HEK293 (cell line): Measurements from ENCODE around the gene SYNJ2.

ENCODE experiments used
- ATF2 ChIP-seq: fragments of 450-650 bp; formaldehyde crosslinking; IDR thresholded peaks from 2 replicates; pipeline ENCODE4 v1.5.1; 2016; ENCODE audit warnings: missing biosample characterization, missing genetic modification characterization, low read depth
- CTCF ChIP-seq: fragments of 450-650 bp; formaldehyde crosslinking; IDR thresholded peaks from 2 replicates; pipeline ENCODE4 v1.5.1; 2016; ENCODE audit warnings: missing biosample characterization, missing genetic modification characterization
- KLF1 ChIP-seq: fragments of 450-650 bp; formaldehyde crosslinking; IDR thresholded peaks from 2 replicates; pipeline ENCODE4 v1.5.1; 2016; ENCODE audit warnings: missing biosample characterization, missing genetic modification characterization
- KLF7 ChIP-seq: fragments of 450-650 bp; formaldehyde crosslinking; IDR thresholded peaks from 2 replicates; pipeline ENCODE4 v1.5.1; 2016; ENCODE audit warnings: missing biosample characterization, missing genetic modification characterization, borderline replicate concordance
- SALL2 ChIP-seq: fragments of 450-650 bp; formaldehyde crosslinking; IDR thresholded peaks from 2 replicates; pipeline ENCODE4 v1.5.0; 2017; ENCODE audit warnings: missing biosample characterization, mild to moderate bottlenecking, missing genetic modification characterization, borderline replicate concordance
- SP3 ChIP-seq: fragments of 450-650 bp; formaldehyde crosslinking; IDR thresholded peaks from 2 replicates; pipeline ENCODE4 v1.5.1; 2016; ENCODE audit warnings: missing biosample characterization, missing genetic modification characterization
- ZBTB10 ChIP-seq: fragments of 450-650 bp; formaldehyde crosslinking; IDR thresholded peaks from 2 replicates; pipeline ENCODE4 v1.5.1; 2016; ENCODE audit warnings: missing biosample characterization, missing genetic modification characterization
- ZBTB7A ChIP-seq: fragments of 450-650 bp; formaldehyde crosslinking; IDR thresholded peaks from 2 replicates; pipeline ENCODE4 v1.5.1; 2016; ENCODE audit warnings: low read depth, missing biosample characterization, missing genetic modification characterization
- ZNF10 ChIP-seq: fragments of 450-650 bp; formaldehyde crosslinking; IDR thresholded peaks from 2 replicates; pipeline ENCODE4 v1.5.1; 2017; ENCODE audit warnings: missing biosample characterization, missing genetic modification characterization
- ZNF366 ChIP-seq: fragments of 450-650 bp; formaldehyde crosslinking; conservative IDR thresholded peaks from 2 replicates; pipeline ENCODE4 v1.5.1; 2016; ENCODE audit warnings: missing biosample characterization, missing genetic modification characterization
- ZNF416 ChIP-seq: fragments of 450-650 bp; formaldehyde crosslinking; IDR thresholded peaks from 2 replicates; pipeline ENCODE4 v1.5.1; 2016; ENCODE audit warnings: missing biosample characterization, missing genetic modification characterization
- ZSCAN16 ChIP-seq: fragments of 450-650 bp; formaldehyde crosslinking; IDR thresholded peaks from 2 replicates; pipeline ENCODE4 v1.5.1; 2016; ENCODE audit warnings: missing biosample characterization, missing genetic modification characterization
- TF ChIP-seq, protein P1 (sequence below): sonication (generic); formaldehyde crosslinking; IDR thresholded peaks from 2 replicates; pipeline ENCODE4 v1.8.1; 2022; ENCODE audit warnings: mild to moderate bottlenecking, moderate library complexity, missing genetic modification reagents
- TF ChIP-seq, protein P2 (sequence below): fragments of 450-650 bp; formaldehyde crosslinking; IDR thresholded peaks from 2 replicates; pipeline ENCODE4 v1.5.1; 2016; ENCODE audit warnings: missing biosample characterization, missing genetic modification characterization

GRCh38 chr6:157975456-157975855 is 6.2 kb upstream of the SYNJ2 start:
- TF ChIP-seq, protein P1, sequence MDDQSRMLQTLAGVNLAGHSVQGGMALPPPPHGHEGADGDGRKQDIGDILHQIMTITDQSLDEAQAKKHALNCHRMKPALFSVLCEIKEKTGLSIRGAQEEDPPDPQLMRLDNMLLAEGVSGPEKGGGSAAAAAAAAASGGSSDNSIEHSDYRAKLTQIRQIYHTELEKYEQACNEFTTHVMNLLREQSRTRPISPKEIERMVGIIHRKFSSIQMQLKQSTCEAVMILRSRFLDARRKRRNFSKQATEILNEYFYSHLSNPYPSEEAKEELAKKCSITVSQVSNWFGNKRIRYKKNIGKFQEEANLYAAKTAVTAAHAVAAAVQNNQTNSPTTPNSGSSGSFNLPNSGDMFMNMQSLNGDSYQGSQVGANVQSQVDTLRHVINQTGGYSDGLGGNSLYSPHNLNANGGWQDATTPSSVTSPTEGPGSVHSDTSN (CRISPR knock-in tag) = no peak
- TF ChIP-seq CTCF (no peak), ZNF10 (no peak), KLF7 (tag by site-specific recombination) (no peak), ZNF416 (no peak), ZSCAN16 (no peak), ZBTB7A (tag by site-specific recombination) (no peak), ZNF366 (no peak), SP3 (tag by site-specific recombination) (no peak), ZBTB10 (no peak), ATF2 (no peak), SALL2 (tag by site-specific recombination) (no peak), KLF1 (tag by site-specific recombination) (no peak)
- TF ChIP-seq, protein P2, sequence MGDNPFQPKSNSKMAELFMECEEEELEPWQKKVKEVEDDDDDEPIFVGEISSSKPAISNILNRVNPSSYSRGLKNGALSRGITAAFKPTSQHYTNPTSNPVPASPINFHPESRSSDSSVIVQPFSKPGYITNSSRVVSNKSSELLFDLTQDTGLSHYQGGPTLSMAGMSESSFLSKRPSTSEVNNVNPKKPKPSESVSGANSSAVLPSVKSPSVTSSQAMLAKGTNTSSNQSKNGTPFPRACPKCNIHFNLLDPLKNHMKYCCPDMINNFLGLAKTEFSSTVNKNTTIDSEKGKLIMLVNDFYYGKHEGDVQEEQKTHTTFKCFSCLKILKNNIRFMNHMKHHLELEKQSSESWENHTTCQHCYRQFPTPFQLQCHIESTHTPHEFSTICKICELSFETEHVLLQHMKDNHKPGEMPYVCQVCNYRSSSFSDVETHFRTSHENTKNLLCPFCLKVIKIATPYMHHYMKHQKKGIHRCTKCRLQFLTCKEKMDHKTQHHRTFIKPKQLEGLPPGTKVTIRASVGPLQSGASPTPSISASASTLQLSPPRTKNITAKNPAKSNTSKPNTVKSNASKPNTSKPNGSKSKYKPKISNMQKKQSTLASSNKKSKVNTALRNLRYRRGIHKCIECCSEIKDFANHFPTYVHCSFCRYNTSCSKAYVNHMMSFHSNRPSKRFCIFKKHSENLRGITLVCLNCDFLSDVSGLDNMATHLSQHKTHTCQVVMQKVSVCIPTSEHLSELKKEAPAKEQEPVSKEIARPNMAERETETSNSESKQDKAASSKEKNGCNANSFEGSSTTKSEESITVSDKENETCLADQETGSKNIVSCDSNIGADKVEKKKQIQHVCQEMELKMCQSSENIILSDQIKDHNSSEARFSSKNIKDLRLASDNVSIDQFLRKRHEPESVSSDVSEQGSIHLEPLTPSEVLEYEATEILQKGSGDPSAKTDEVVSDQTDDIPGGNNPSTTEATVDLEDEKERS = no peak
